Type B pancreatic cell (in vitro differentiated cells): ENCODE results near the gene YPEL1. TPM values are rescaled to one million over a fixed set of nuclear protein-coding genes. Genes with fewer than 3 reads are reported as not detected.

ENCODE experiments used
- DNase-seq: peaks from one replicate; pipeline ENCODE4 v3.0.0; 2021; ENCODE audit warnings: mixed read lengths; ENCODE audit not compliant: unreplicated experiment; ENCODE audit errors: extremely low spot score
- H3K27ac Mint-ChIP-seq: 2 replicates; pipeline ENCODE4 v1.8.0; 2021; ENCODE audit warnings: mild to moderate bottlenecking, mixed read lengths
- H3K27me3 Mint-ChIP-seq: 2 replicates; pipeline ENCODE4 v1.8.0; 2021; ENCODE audit warnings: mixed read lengths
- H3K36me3 Mint-ChIP-seq: 2 replicates; pipeline ENCODE4 v1.8.0; 2021; ENCODE audit warnings: mixed read lengths
- H3K4me1 Mint-ChIP-seq: one replicate; pipeline ENCODE4 v1.8.0; 2021; ENCODE audit warnings: mixed read lengths; ENCODE audit not compliant: unreplicated experiment
- H3K4me3 Mint-ChIP-seq: 2 replicates; pipeline ENCODE4 v1.8.0; 2021; ENCODE audit warnings: mild to moderate bottlenecking, mixed read lengths
- H3K9me3 Mint-ChIP-seq: 2 replicates; pipeline ENCODE4 v1.8.0; 2021; ENCODE audit warnings: mixed read lengths
- CTCF ChIP-seq: fragments of 200-600 bp; sonication (generic); conservative IDR thresholded peaks from 2 replicates; pipeline ENCODE4 v1.5.0; 2021; ENCODE audit warnings: antibody characterized with exemption, mild to moderate bottlenecking
- total RNA-seq: library from RNA; stranded (reverse); gene quantifications from 2 replicates; pipeline ENCODE4 v1.2.1, GENCODE V29; 2021; ENCODE audit warnings: low replicate concordance

YPEL1 gene
- total RNA-seq, 1 donor from 2014 or later = 19.3 TPM

GRCh38 chr22:21690401-21690801 lies 45.2 kb downstream of the YPEL1 start:
- H3K9me3 Mint-ChIP-seq = no peaks in the 10 kb centered on the region
- H3K27me3 Mint-ChIP-seq = no peaks in the 10 kb centered on the region
- TF ChIP-seq CTCF = no peak
- H3K27ac Mint-ChIP-seq = no peak overlapping the region
- peaks cover 10% of the 10 kb centered on the region for H3K36me3 Mint-ChIP-seq
- DNase-seq = no peak
- H3K4me1 Mint-ChIP-seq = no peaks in the 10 kb centered on the region
- H3K4me3 Mint-ChIP-seq = no peak overlapping the region

- H3K9me3 Mint-ChIP-seq = no peaks in the 10 kb centered on the region
- peaks cover 10% of the 10 kb centered on the region for H3K36me3 Mint-ChIP-seq
- no peaks in the 10 kb centered on the region for H3K4me1 Mint-ChIP-seq
- H3K4me3 Mint-ChIP-seq = no peak overlapping the region
- no peak for DNase-seq
- no peak for TF ChIP-seq CTCF
- H3K27me3 Mint-ChIP-seq = no peaks in the 10 kb centered on the region
- no peak overlapping the region for H3K27ac Mint-ChIP-seq
Observed at GRCh38 chr22:21688706-21689381, 46.8 kb downstream of the YPEL1 start.

GRCh38 chr22:21688341-21688705 lies 47.3 kb downstream of the YPEL1 start:
- H3K27ac Mint-ChIP-seq = no peak overlapping the region
- TF ChIP-seq CTCF = no peak
- no peak for DNase-seq
- no peaks in the 10 kb centered on the region for H3K27me3 Mint-ChIP-seq
- H3K36me3 Mint-ChIP-seq = peaks cover 10% of the 10 kb centered on the region
- no peaks in the 10 kb centered on the region for H3K9me3 Mint-ChIP-seq
- no peak overlapping the region for H3K4me3 Mint-ChIP-seq
- no peaks in the 10 kb centered on the region for H3K4me1 Mint-ChIP-seq

- H3K36me3 Mint-ChIP-seq = peaks cover 10% of the 10 kb centered on the region
- H3K9me3 Mint-ChIP-seq = no peaks in the 10 kb centered on the region
- DNase-seq = no peak
- no peak for TF ChIP-seq CTCF
- no peaks in the 10 kb centered on the region for H3K27me3 Mint-ChIP-seq
- no peak overlapping the region for H3K4me3 Mint-ChIP-seq
- H3K27ac Mint-ChIP-seq = no peak overlapping the region
- H3K4me1 Mint-ChIP-seq = no peaks in the 10 kb centered on the region
Observed at GRCh38 chr22:21687685-21688259, 47.8 kb downstream of the YPEL1 start.

- TF ChIP-seq CTCF = no peak
- no peak overlapping the region for H3K4me3 Mint-ChIP-seq
- H3K4me1 Mint-ChIP-seq = no peaks in the 10 kb centered on the region
- H3K36me3 Mint-ChIP-seq = peaks cover 10% of the 10 kb centered on the region
- no peaks in the 10 kb centered on the region for H3K9me3 Mint-ChIP-seq
- DNase-seq = no peak
- H3K27ac Mint-ChIP-seq = no peak overlapping the region
- H3K27me3 Mint-ChIP-seq = no peaks in the 10 kb centered on the region
Observed at GRCh38 chr22:21686634-21687393, 48.8 kb downstream of the YPEL1 start.
